Measurements from ENCODE around the gene PPP1R27.

PPP1R27 gene

GRCh38 chr17:81819708-81820107 is 15.1 kb downstream of the PPP1R27 start:
- DNase-seq = no peak

GRCh38 chr17:81817758-81818147 is 17.1 kb downstream of the PPP1R27 start:
- DNase-seq = no peak

GRCh38 chr17:81815646-81815986 is 19.2 kb downstream of the PPP1R27 start:
- no peak for DNase-seq

GRCh38 chr17:81814748-81815645 is 19.9 kb downstream of the PPP1R27 start:
- no peak for DNase-seq

- no peak for DNase-seq
These were observed 20.8 kb downstream of the PPP1R27 start for GRCh38 chr17:81813861-81814683.

- DNase-seq = no peak
These were observed 21.5 kb downstream of the PPP1R27 start for GRCh38 chr17:81813371-81813684.

GRCh38 chr17:81812571-81813370 is 22.1 kb downstream of the PPP1R27 start:
- DNase-seq = no peak

- DNase-seq = no peak
These were observed 22.9 kb downstream of the PPP1R27 start for GRCh38 chr17:81811705-81812570.

GRCh38 chr17:81810892-81811704 is 23.8 kb downstream of the PPP1R27 start:
- no peak for DNase-seq

- no peak for DNase-seq
These were observed 24.4 kb downstream of the PPP1R27 start for GRCh38 chr17:81810476-81810875.

- DNase-seq = no peak
These were observed 25.3 kb downstream of the PPP1R27 start for GRCh38 chr17:81809556-81809998.

- DNase-seq = no peak
These were observed 25.9 kb downstream of the PPP1R27 start for GRCh38 chr17:81808778-81809555.

GRCh38 chr17:81807839-81808238 is 27.0 kb downstream of the PPP1R27 start:
- DNase-seq = no peak

- no peak for DNase-seq
These were observed 27.6 kb downstream of the PPP1R27 start for GRCh38 chr17:81807210-81807719.

- no peak for DNase-seq
These were observed 28.2 kb downstream of the PPP1R27 start for GRCh38 chr17:81806461-81807209.

- DNase-seq = no peak
These were observed 29.0 kb downstream of the PPP1R27 start for GRCh38 chr17:81805707-81806460.

- DNase-seq = no peak
These were observed 30.1 kb downstream of the PPP1R27 start for GRCh38 chr17:81804559-81805399.
